ENCODE results near the gene WIF1.

The WIF1 gene

DNA sequence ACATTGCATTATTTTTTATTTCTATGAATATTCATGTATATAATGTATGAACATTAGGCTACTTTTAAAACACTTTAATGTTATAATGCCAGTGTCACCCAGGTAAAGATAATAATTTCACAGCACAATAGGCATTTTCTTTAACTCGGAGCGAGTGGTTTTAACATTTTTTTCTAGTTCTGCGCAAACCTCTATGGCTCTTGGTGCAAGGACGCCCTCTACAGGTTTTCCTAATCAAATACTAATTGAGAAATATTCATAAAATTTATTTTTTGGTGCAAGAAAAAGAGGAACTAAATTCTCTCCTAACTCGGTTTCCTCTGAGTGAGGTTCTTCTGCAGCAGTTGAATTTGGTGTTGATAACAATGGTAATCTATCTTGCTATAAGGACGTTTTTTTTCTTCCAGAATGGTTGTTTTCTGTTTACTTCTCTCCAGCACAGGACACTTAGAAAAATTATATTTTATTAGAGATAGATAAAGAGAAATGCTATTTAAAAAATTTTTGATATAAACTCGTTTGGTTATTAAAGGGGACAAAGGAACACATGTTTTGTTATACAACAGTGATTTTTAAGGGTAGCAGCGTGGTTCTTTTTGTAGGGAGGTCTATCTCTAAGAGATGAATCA lies 2.4 kb upstream of the WIF1 start:
- no peak for DNase-seq (ENCODE audit: extremely low read depth in 1 of 2, low read depth in 1 of 2)

DNA sequence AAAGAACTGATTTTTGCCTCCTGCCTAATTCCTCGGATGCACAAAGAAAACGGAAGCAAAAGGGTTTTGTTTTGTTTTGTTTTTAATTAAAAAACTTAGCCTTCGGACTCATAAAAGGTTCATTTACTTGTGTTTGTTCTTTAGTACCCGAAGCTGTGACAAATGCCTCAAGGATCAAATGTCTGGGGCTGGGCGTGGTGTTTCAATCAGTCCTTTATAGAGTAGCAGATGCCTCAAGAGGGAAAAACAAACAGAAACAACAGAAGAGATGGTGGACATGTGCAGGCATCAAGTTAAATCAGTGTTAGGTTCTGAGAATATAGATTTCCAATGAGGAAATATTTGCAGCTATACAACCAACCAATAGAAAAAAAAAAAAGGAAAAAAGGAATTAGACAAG lies 1.6 kb upstream of the WIF1 start:
- no peak for DNase-seq (ENCODE audit: extremely low read depth in 1 of 2, low read depth in 1 of 2)

GRCh38 chr12:65121956-65122469 lies 908 bp upstream of the WIF1 start:
- DNase-seq (ENCODE audit: extremely low read depth in 1 of 2, low read depth in 1 of 2) = no peak

DNA sequence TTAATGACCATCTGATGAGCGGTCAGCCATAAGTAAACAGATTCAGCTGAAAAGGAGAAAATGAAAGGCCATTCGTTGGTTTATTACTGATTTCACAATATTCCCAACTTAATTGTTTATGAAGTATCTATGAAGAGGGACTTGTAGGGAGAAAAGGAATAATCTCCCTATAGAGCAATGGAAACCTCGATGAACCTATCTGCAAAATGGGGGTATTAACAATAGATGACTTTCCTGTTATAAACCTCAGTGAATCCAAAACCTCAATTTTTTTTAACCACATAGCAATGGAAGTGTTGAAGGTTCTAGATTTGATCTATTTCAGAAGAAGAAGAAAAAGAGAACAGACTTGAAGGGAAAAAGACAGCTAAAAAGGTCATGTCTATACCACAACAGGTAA lies 2.0 kb downstream of the WIF1 start:
- no peak for DNase-seq (ENCODE audit: extremely low read depth in 1 of 2, low read depth in 1 of 2)

DNA sequence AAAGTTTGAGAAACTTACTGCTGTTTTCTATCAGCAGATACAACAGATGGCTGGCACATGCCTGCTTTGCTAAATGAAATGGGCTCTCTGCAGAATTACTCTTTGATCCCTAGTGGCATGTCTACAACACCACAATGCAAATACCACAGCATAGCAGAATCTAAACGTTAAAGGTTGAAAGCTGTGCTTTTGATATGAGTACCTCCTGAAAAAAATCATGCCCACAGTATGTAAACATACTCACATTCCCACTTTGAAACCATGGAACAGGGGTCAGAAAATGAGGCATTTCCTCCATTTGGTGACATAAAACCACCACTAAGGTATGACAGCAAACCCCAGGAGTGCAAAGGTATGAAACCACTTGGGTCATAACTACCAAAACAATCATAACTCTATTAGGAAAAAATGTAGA lies 7.5 kb downstream of the WIF1 start:
- no peak for DNase-seq (ENCODE audit: extremely low read depth in 1 of 2, low read depth in 1 of 2)

DNA sequence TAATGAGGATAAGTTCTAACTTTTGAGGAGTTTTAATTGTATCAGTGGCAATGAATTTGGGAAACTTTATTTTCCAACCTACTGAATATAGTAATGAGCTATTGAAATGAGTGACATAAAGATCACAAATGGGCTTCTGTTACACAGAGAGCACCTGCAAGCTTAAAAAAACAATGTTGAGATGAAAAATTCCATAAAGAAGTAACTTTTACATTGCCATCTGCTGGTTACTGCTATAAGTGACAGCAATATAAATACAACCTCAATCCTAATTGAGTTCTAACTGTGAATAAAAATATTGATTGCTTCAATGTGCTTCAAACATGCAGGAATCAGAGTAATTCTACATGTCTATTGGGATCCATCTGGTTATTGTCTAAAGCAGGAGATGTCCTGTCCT lies 14.2 kb downstream of the WIF1 start:
- DNase-seq (ENCODE audit: extremely low read depth in 1 of 2, low read depth in 1 of 2) = no peak

DNA sequence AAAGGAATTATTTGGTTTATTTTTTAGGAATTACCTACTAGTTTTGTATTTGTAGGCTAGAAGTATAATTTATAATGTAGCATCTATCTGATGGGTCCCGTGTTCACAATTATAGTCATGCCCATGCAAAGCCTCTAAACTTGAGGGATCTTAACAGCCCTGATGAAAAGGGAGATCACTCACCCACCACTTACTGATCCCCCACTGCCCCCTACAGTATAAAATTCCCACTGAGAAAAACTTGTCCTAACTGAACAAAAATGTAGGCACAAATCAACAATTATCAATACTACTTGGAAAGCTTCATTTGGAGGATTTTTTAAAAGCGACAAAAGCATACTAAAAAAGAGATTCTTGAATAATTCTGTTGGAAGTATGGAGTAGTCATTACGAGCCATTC lies 21.0 kb downstream of the WIF1 start:
- no peak for DNase-seq (ENCODE audit: extremely low read depth in 1 of 2, low read depth in 1 of 2)

GRCh38 chr12:65099182-65099581 lies 21.9 kb downstream of the WIF1 start:
- DNase-seq (ENCODE audit: extremely low read depth in 1 of 2, low read depth in 1 of 2) = no peak

GRCh38 chr12:65098364-65098763 lies 22.7 kb downstream of the WIF1 start:
- DNase-seq (ENCODE audit: extremely low read depth in 1 of 2, low read depth in 1 of 2) = no peak

DNA sequence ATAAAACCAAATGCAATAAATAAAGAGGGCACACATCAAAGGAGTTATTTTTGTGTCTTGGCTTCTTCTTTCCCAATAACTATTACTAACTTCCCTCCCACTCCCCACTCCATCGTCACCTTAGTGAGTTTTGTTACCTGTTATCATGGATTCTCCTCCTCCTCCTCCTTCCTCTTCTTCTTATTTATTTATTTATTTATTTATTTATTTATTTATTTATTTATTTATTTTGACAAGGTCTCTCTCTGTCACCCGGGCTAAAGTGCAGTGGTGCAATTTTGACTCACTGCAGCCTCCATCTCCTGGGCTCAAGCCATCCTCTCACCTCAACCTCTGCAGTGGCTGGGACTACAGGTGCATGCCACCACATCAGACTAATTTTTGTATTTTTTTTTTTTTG lies 26.4 kb downstream of the WIF1 start:
- DNase-seq (ENCODE audit: extremely low read depth in 1 of 2, low read depth in 1 of 2) = no peak

DNA sequence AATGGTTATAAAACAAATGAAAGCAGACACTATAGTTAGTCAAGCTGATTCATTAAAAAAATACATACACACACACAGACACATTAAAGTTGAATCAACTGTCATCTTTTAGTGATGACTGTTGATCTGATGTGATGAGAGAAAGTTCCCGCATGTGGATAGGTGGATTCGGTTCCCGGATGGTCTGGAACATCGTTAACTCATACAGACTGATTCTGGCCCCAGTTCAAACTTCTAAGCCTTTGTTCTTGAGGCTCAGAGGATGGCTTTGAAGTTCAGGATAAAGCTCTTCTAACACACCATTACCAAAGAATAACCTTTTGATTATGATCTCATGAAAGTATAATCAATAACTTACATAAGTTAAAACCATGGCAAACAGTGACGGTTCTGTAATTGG lies 27.5 kb downstream of the WIF1 start:
- no peak for DNase-seq (ENCODE audit: extremely low read depth in 1 of 2, low read depth in 1 of 2)

GRCh38 chr12:65090461-65090860 lies 30.6 kb downstream of the WIF1 start:
- no peak for DNase-seq (ENCODE audit: extremely low read depth in 1 of 2, low read depth in 1 of 2)

GRCh38 chr12:65086236-65086635 lies 34.9 kb downstream of the WIF1 start:
- no peak for DNase-seq (ENCODE audit: extremely low read depth in 1 of 2, low read depth in 1 of 2)

DNA sequence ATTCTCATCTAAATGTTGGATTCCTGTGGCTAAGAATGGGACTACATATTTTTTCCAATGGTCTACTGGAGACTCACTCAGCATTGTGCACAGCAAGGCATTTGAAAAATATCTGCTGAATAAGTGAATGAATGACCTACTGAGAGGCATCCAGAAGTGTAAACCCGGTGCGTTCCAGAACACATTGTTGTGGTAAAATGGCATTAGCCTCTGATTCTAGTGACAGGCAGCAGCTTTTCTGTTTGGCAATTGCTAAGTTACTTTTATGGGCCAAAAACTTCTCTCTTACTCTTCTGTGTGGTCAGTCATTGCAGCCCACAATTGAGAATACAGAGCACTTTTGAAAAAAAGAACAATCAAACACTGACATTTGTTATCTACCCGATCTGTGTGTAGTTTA lies 36.5 kb downstream of the WIF1 start:
- no peak for DNase-seq (ENCODE audit: extremely low read depth in 1 of 2, low read depth in 1 of 2)

GRCh38 chr12:65083581-65083980 lies 37.5 kb downstream of the WIF1 start:
- DNase-seq (ENCODE audit: extremely low read depth in 1 of 2, low read depth in 1 of 2) = no peak

- no peak for DNase-seq (ENCODE audit: extremely low read depth in 1 of 2, low read depth in 1 of 2)
Measured at GRCh38 chr12:65082406-65082805, 38.7 kb downstream of the WIF1 start.

GRCh38 chr12:65081496-65081895 lies 39.6 kb downstream of the WIF1 start:
- no peak for DNase-seq (ENCODE audit: extremely low read depth in 1 of 2, low read depth in 1 of 2)

GRCh38 chr12:65074932-65075331 lies 46.2 kb downstream of the WIF1 start:
- no peak for DNase-seq (ENCODE audit: extremely low read depth in 1 of 2, low read depth in 1 of 2)

GRCh38 chr12:65069336-65069735 lies 51.8 kb downstream of the WIF1 start:
- no peak for DNase-seq (ENCODE audit: extremely low read depth in 1 of 2, low read depth in 1 of 2)

DNA sequence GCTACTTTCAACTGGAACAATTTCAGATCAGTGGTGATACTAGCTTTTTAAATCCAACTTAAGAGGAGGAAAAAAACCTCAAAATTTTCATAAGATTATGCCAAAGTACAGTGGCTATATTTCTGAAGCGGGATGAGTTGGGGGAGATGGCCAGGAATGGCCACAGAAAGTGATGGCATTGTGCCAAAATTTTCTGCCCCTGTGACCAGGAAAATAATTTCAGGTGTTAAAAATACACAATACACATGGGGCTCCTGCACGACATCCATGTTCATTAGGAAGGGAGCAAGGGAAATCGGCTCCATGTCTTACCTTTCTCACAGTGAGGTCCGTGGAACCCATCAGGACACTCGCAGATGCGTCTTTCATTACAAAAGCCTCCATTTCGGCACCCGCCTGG lies 53.7 kb downstream of the WIF1 start:
- DNase-seq (ENCODE audit: extremely low read depth in 1 of 2, low read depth in 1 of 2) = no peak

- DNase-seq (ENCODE audit: extremely low read depth in 1 of 2, low read depth in 1 of 2) = no peak
Measured at GRCh38 chr12:65055859-65056258, 65.2 kb downstream of the WIF1 start.

DNA sequence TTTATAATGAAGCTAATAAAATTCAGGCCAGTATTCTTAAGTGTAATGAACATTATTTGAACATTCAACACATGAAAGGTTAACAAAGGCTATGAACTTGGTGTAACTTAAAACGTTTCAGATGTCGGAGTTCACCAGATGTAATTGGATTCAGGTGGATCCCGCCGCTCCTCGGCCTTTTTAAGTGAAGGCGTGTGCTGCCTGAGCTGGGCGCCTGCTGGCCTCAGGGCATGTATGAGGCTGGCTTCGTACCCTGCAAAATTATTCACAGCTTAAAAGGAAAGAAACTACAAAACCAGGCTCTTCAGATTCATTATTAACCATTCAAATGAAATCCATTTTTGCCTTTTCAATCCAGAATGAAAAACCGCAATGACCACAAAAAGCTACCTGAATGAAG lies 69.9 kb downstream of the WIF1 start:
- DNase-seq (ENCODE audit: extremely low read depth in 1 of 2, low read depth in 1 of 2) = no peak

DNA sequence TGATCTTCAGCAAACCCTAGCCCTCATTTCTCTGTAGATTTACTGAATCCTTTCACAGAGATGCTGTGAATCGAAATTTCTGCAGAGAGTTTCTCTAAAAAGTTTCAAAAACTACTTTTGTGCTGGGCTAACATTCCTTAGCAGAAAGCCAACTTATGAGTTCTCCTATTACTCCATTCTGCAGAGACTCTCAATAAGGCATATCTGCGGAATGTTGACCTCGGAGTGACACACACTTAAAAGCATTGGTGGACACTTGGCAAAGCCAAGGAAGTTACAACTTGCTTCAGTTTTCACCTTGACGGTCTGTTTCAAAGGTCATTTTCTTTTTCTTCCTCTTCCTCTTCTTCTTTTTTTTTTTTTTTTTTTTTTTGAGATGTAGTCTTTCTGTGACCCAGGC lies 75.8 kb downstream of the WIF1 start:
- no peak for DNase-seq (ENCODE audit: extremely low read depth in 1 of 2, low read depth in 1 of 2)
